IPS-18c (cell line): ENCODE measurements around the gene OR1F1.
"Not testable (repeated sequence)": the region's sequence is repeated elsewhere in the genome, so short reads cannot be mapped to it uniquely, and the experiment has no call there.

Source experiments
- H3K4me3 ChIP-seq: 2 replicates; pipeline ENCODE4 v1.7.0; 2013; ENCODE audit warnings: low read depth, mild to moderate bottlenecking, low read length, moderate library complexity; ENCODE audit not compliant: insufficient read depth
- H3K9me3 ChIP-seq: one replicate; pipeline ENCODE4 v1.6.1; 2013; ENCODE audit warnings: mild to moderate bottlenecking, low read length, moderate library complexity; ENCODE audit not compliant: control insufficient read depth, insufficient read depth

OR1F1 gene

DNA sequence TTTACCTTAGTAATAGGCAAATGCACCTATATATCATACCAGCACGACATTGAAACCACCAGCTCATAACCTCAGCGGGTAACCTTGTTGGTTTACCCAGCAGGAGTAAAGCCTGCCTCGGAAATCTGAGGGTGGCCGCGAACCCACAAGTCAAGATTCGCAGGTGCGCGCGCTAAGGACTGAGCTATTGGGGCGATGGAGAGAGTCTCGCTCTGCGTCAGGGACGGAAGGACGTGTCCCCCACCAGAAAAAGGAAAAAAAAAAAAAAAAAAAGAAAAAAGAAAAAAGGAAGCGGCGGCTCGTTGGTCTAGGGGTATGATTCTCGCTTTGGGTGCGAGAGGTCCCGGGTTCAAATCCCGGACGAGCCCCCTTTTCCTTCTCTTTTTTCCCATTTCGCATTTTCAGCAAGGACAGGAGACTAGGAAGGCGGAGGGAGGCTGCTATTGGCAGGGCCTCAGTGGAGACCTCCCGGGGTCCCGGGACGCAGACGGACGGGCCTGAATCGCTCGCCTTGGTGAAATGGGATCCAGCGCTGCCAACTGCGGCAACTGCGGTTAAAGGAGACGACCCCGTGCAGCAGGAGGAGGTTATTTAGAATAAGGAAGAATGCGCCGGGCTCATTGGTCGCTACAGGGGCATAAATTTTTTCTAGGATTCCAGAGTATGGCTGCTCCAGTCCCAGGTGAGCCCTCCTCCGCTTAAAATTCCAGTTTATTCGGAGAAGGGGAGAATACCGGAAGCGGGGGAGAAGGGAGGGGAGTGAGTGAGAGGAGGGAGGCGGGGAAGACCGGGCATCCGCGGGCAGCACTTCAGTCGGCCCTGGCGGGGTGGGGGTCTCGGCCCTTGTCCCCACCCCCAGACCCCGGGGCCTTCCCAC lies at the start of gene OR1F1:
OR1F1 (plus strand) TSS at position 407 of the 877 bp plus-strand sequence.
- peak within 1 kb of the TSS; percentile 84 for H3K4me3 ChIP-seq
- no peaks in the 10 kb centered on the region for H3K9me3 ChIP-seq

DNA sequence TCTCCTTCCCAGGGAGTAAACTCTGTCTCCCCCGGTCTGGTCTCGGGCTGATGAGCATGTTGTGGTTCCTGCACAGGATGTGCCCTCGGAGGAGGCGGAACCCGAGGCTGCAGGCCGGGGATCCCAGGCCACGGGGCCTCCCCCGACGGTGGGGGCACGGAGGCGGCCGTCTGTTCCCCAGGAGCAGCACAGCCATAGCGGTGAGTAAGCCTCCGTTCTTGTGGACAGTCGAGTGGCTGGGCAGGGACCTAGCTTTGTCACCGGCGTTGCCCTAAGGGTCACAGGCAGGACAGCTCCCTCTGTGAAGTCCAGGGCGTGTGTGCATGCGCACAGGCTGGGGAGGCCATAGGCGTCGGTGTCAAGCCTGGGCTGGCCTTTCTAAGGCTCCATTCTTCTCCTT lies 49.7 kb upstream of the OR1F1 start:
- Histone ChIP-seq H3K4me3 (no peak overlapping the region), H3K9me3 (no peaks in the 10 kb centered on the region)

DNA sequence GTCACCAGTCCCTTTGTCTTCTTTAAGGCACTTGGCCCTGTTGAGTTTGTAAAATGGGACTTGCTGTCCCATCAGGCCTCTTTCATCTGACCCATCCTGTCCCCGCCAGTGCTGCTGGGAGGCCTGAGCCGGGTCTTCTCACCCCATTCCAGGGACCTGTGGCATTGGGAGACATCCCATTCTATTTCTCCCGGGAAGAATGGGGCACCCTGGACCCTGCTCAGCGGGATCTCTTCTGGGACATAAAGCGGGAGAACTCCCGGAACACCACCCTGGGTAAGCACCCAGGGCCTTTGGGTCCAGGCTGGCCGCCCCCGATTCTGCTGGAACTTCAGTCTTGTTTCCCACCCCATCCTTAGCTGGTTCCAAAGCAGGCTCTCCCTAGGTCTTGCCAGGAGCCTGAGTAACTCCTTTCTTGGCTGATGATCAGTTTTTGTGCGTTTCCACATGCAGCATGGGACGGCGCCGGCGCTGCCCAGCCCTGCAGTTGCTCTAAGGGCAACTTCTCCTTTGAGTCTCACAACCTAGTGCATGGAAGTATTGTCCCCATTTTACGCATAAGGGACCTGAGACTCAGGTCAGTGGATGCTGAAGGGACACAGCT lies 49.1 kb upstream of the OR1F1 start:
- Histone ChIP-seq H3K4me3 (no peak overlapping the region), H3K9me3 (no peaks in the 10 kb centered on the region)

DNA sequence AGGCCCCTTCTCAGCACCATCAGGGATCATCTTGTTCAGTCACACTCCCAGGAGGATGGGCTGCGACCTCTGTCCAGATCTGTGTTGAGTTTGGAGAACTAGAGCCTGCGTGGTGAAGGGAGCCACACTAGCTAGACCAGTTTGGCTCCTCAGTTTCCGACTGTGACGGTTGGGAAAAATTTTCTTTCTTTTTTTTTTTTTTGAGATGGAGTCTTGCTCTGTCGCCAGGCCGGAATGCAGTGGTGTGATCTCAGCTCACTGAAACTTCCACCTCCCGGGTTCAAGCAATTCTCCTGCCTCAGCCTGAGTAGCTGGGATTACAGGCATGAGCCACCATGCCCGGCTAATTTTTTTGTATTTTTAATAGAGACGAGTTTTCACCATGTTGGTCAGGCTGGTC lies 48.4 kb upstream of the OR1F1 start:
- H3K9me3 ChIP-seq: not testable (repeated sequence)

DNA sequence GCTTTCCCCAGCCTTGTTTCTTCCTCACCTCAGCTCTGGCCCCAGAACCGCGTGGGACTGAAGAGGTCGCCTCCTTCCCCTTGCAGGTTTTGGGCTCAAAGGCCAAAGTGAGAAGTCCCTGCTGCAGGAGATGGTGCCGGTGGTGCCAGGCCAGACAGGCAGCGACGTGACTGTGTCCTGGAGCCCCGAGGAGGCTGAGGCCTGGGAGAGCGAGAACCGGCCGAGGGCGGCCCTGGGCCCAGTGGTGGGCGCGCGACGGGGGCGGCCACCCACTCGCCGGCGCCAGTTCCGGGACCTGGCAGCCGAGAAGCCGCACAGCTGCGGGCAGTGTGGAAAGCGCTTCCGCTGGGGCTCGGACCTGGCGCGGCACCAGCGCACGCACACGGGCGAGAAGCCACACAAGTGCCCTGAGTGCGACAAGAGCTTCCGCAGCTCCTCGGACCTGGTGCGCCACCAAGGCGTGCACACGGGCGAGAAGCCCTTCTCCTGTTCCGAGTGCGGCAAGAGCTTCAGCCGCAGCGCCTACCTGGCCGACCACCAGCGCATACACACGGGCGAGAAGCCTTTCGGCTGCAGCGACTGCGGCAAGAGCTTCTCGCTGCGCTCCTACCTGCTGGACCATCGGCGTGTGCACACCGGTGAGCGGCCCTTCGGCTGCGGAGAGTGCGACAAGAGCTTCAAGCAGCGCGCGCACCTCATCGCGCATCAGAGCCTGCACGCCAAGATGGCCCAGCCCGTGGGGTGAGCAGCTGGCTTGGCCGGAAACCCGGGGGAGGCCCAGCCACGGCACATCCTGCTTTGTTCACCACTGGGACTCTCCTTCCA lies 47.2 kb upstream of the OR1F1 start:
- Histone ChIP-seq H3K4me3 (no peak overlapping the region), H3K9me3 (no peaks in the 10 kb centered on the region)

More for the DNA sequence above, 48.4 kb upstream of the OR1F1 start:
- not testable (repeated sequence) for H3K4me3 ChIP-seq

DNA sequence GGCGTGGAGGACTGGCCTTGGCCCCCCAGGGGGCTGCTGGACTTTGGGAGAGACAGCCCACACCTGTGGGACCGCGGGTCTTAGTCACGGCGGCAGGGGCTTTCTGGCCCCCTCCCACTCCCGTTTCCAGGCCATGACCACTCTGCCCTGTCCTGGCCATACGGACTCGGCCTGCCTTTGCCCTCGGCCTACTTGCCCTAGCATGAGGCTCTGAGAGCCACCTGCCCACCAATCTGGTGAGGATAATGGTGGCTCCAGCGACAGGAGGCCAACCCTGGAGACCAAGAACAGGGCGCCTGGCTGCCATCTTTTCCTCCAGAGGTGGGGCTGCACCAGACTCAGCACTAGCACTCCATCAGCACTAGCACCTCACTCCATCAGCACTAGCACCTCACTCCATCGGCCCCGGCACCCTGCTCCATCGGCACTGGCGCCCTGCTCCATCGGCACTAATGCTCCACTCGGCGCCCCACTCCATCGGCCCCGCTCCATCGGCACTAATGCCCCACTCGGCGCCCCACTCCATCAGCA lies 46.2 kb upstream of the OR1F1 start:
- H3K9me3 ChIP-seq: no peaks in the 10 kb centered on the region
- H3K4me3 ChIP-seq: no peak overlapping the region

DNA sequence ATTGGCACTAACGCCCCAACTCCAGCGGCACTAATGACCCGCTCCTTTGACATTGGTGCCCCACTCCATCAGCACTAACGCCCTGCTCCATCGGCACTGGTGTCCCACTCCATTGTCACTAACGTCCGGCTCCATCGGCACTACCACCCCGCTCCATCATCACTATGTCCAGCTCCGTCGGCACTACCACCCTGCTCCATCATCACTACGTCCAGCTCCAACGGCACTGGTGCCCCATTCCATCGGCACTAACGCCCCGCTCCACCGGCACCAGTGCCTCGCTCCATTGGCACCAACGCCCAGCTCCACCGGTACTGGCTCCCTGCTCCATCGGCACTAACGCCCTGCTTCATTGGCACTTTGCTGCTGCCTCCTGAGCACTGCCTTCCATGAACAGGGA lies 45.7 kb upstream of the OR1F1 start:
- H3K4me3 ChIP-seq: no peak overlapping the region
- no peaks in the 10 kb centered on the region for H3K9me3 ChIP-seq

DNA sequence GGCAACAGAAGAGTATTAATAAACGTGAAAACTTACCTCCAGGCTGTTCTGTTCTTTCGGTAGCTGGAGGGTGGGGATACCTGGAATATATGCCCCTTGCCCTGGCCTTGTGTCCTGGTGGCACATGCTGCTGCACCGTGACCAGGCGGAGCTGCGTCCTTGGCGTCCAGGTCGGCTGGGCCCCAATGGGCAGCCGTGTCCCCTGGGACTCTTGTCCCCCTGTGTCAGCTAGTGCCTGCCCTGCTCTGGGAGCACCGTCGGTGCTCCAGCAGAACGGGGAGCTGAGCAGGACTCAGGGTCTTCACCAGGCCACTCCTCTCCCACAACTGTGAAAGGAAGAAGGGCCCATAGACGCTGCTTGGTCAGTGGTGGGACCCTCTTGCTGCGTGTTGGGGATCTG lies 45.2 kb upstream of the OR1F1 start:
- Histone ChIP-seq H3K4me3 (no peak overlapping the region), H3K9me3 (no peaks in the 10 kb centered on the region)

DNA sequence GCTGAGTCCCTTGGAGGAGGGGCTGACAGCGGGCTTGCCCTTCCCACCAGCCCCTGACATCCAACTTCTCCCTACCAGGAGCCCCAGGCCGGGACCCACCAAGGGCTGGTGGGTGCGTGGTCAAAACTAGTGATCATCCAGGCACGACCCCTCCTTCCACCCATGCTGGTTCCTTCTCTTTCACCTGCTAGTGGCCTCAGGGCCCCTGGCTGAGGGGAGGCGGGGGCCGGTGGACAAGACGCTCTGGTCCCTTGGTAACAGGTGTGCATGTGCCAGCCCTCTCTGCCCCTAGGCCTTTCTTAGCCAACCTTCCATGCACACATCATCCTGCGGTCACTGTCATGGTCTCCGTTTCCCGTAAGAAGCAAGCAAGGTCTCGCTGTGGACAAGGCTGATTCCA lies 44.8 kb upstream of the OR1F1 start:
- H3K9me3 ChIP-seq: no peaks in the 10 kb centered on the region
- no peak overlapping the region for H3K4me3 ChIP-seq

DNA sequence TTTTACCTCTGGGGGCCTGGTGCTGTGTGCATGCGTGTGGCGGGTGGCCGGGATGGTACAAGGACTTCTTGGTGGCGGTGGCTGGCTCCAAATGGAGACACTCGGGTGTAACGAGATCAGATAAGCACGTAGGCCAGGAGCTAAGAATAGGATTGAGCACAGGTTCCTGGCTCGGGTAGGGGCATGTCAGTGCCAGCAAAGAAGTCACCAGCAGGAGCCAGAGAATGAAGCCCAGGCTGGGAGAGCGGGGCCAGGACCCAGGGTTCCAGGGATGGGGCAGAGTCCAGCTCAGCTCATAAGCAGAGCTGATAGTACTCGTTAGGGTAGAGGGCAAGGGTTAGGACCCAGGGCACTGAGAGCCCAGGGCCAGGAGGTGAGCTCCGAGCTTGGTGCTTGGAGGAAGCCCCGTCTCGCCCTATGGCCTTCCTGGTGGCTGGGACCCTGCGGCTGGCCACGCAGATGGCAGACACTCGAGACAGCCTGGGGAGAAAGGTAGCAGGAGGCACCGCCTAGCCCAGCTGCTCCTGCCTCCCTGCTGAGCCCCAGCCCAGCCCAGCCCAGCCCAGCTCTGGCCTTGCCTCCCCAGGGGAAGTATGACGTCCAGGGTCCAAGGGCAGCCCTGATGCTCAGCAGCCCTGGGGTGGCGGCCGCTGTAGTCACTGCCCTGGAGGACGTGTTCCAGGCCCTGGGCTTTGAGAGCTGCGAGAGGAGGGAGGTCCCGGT lies 44.2 kb upstream of the OR1F1 start:
- no peaks in the 10 kb centered on the region for H3K9me3 ChIP-seq
- H3K4me3 ChIP-seq: no peak overlapping the region

DNA sequence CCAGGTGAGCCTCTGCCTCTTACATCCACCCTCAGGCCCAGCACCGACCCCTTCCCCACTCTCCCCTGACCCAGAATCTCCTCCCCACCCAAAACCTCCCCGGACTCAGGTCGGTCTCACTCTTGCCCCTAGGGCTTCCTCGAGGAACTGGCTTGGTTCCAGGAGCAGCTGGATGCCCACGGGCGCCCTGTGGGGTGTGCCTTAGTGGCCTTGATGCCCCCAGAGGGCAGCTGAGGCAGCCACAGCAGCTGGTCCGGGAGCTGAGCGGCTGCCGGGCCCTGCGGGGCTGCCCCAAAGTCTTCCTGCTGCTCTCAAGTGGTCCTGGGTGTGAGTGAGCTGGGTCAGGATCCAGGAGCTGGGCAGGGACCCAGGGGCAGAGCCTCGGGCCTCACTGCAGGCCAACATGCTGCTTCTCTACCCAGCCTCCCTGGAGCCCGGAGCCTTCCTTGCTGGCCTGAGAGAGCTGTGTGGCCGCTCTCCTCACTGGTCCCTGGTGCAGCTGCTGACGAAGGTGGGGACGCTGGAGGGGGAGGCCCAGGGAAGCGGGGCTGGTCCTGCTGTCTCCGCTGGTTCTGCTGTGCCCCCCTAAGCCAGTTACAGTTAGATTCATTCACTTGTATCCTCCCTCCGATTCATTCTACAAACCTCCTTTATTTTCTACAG lies 43.6 kb upstream of the OR1F1 start:
- H3K9me3 ChIP-seq: no peaks in the 10 kb centered on the region
- no peak overlapping the region for H3K4me3 ChIP-seq

DNA sequence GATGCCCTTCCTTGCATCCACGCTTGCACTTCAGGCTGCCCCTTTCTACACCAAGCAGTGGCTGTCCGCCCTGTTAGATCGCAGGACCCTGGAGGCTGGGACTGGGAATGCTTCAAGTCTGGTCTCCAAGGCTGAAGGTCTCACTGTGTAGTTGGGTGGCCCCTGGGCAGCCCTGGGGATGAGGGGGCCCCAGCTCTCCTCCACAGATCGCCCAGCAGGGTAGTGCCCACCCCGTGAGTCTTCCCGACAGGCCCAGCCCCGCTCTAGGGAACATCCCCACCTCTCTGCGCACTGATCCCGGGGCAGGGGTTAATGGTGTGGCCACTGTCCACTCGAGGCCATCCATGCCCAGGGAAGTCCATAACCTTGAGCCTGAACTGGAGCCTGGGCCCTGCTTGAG lies 42.9 kb upstream of the OR1F1 start:
- no peak overlapping the region; the same call in 1 of the 2 replicates for H3K4me3 ChIP-seq
- H3K9me3 ChIP-seq: no peaks in the 10 kb centered on the region

DNA sequence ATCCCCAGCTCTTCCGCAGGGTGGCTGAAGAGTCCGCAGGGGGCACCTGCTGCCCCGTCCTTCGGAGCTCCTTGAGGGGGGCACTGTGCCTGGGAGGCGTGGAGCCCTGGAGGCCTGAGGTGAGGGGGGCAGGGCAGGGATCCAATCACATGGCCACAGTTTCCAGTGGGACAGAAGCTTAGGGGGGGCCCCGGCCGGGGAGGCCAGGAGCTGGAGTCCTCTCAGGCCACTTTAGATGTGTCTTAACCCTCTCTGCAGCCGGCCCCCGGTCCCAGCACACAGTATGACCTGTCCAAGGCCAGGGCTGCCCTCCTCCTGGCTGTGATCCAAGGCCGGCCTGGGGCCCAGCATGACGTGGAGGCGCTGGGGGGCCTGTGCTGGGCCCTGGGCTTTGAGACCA lies 42.3 kb upstream of the OR1F1 start:
- H3K4me3 ChIP-seq: no peak overlapping the region
- no peaks in the 10 kb centered on the region for H3K9me3 ChIP-seq

DNA sequence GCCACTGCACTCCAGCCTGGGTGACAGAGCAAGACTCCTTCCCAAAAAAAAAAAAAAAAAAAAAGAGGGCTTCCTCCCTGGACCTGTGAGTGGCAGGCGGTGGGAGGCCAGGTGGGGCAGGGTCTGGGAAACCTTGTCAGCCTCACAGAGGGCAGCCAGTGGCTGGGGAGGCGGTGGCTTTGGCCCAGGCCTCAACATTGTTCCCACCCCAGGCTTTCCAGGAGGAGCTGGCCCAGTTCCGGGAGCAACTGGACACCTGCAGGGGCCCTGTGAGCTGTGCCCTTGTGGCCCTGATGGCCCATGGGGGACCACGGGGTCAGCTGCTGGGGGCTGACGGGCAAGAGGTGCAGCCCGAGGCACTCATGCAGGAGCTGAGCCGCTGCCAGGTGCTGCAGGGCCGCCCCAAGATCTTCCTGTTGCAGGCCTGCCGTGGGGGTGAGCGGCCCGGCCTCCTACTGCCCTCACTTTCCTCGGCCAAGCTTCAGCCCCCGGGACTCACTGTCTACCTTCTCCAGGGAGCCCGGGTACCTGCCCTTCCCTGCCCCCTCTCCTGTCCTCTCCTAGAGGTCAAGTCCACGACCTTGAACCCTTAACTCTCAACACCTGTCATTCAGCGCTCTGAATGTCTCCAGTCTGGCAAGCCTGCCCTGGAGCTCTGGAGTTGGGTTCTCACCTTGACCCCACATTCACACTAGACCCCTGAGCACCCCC lies 40.8 kb upstream of the OR1F1 start:
- no peaks in the 10 kb centered on the region for H3K9me3 ChIP-seq
- no peak overlapping the region for H3K4me3 ChIP-seq

DNA sequence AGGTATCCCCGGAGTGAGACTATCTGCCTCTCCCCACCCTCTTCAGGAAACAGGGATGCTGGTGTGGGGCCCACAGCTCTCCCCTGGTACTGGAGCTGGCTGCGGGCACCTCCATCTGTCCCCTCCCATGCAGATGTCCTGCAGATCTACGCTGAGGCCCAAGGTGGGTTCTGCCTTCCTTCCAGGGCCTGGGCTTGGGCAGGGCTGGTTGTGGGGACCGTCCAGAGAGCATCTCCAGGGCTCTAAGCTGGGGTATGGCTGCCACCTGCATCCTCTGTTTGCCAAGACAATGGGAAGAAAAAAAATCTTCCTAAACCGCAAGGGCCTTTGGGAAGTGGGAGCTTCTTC lies 40.3 kb upstream of the OR1F1 start:
- H3K9me3 ChIP-seq: no peaks in the 10 kb centered on the region
- no peak overlapping the region for H3K4me3 ChIP-seq
